ELF-1 (cell line): ENCODE data around the gene PPIL4.
"Not testable (repeated sequence)": the region's sequence is repeated elsewhere in the genome, so short reads cannot be mapped to it uniquely, and the experiment has no call there.

Experiments used
- DNase-seq: peaks from one replicate; pipeline ENCODE4 v3.0.0-alpha.2; 2016; ENCODE audit warnings: low read depth, low spot score

PPIL4 gene

GRCh38 chr6:149483849-149484655 lies 61.8 kb downstream of the PPIL4 start:
- no peak for DNase-seq

- DNase-seq: no peak
Measured at GRCh38 chr6:149483334-149483725, 62.5 kb downstream of the PPIL4 start.

- no peak for DNase-seq
Measured at GRCh38 chr6:149482545-149483333, 63.1 kb downstream of the PPIL4 start.

GRCh38 chr6:149480502-149481280 lies 65.2 kb downstream of the PPIL4 start:
- DNase-seq: no peak

GRCh38 chr6:149478631-149479314 lies 67.1 kb downstream of the PPIL4 start:
- DNase-seq: no peak

- DNase-seq: no peak
Measured at GRCh38 chr6:149477544-149477943, 68.3 kb downstream of the PPIL4 start.

- DNase-seq: no peak
Measured at GRCh38 chr6:149476789-149477455, 68.9 kb downstream of the PPIL4 start.

GRCh38 chr6:149474108-149474935 lies 71.5 kb downstream of the PPIL4 start:
- DNase-seq: no peak

- DNase-seq: no peak
Measured at GRCh38 chr6:149473080-149474052, 72.5 kb downstream of the PPIL4 start.

- no peak for DNase-seq
Measured at GRCh38 chr6:149472241-149472640, 73.6 kb downstream of the PPIL4 start.

GRCh38 chr6:149471801-149472200 lies 74.0 kb downstream of the PPIL4 start:
- no peak for DNase-seq

GRCh38 chr6:149470948-149471347 lies 74.9 kb downstream of the PPIL4 start:
- no peak for DNase-seq

GRCh38 chr6:149468179-149468578 lies 77.7 kb downstream of the PPIL4 start:
- no peak for DNase-seq

GRCh38 chr6:149467265-149467664 lies 78.6 kb downstream of the PPIL4 start:
- DNase-seq: no peak

GRCh38 chr6:149464411-149464810 lies 81.4 kb downstream of the PPIL4 start:
- DNase-seq: no peak

- DNase-seq: no peak
Measured at GRCh38 chr6:149463781-149464180, 82.1 kb downstream of the PPIL4 start.

- not testable (repeated sequence) for DNase-seq
Measured at GRCh38 chr6:149462712-149463111, 83.1 kb downstream of the PPIL4 start.

- no peak for DNase-seq
Measured at GRCh38 chr6:149461670-149462069, 84.2 kb downstream of the PPIL4 start.

- not testable (repeated sequence) for DNase-seq
Measured at GRCh38 chr6:149460249-149460648, 85.6 kb downstream of the PPIL4 start.
